ENCODE results near the gene CRYBA4. TPM values are rescaled to one million over a fixed set of nuclear protein-coding genes. Genes with fewer than 3 reads are reported as not detected.

CRYBA4 gene
- total RNA-seq, 2 donors from 2014 or later = not detected

DNA sequence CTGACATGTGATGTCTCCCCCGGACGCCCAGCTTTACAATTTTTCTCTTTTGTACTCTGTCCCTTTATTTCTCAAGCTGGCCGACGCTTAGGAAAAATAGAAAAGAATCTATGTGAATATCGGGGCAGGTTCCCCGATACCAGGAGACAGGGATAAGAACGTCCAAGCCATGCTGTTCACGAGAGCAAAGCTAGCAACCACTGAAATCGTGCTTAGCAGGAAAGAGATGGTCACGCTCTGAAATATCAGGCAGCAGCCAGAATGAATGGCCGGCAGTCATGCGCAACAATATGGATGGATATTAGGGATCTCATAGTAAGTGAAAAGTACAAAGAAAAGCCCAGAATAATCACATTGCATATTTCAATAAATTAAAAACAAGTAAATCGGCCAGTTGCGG is 7.4 kb upstream of the CRYBA4 start:
- Mint-ChIP-seq H3K27ac (no peak overlapping the region), H3K36me3 (no peaks in the 10 kb centered on the region), H3K9me3 (no peaks in the 10 kb centered on the region)
- DNase-seq (ENCODE audit: low spot score in 2 of 2) (no peak), ATAC-seq (no peak)

DNA sequence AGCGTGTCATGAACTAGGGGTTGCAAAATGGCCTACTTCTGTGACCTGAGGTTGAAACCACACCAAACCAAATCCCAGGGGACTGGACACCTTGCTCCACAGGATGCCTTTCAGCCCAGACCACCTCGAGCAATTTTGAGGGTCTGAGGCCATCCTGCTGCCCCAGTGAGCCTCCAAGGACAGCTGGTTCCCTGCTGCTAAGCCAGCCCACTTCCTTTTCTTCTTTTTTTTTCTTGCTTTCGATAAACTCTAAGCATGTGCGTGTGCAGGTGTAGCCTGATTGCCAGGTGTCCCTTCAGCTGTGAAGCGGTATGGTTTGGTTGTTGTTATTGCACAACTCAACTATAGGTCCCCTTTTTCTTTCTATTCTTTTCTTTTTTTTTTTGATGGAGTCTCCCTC is 6.6 kb upstream of the CRYBA4 start:
- Mint-ChIP-seq H3K9me3 (no peaks in the 10 kb centered on the region), H3K27ac (no peak overlapping the region), H3K36me3 (no peaks in the 10 kb centered on the region)
- DNase-seq (ENCODE audit: low spot score in 2 of 2) = no peak
- ATAC-seq = no peak

DNA sequence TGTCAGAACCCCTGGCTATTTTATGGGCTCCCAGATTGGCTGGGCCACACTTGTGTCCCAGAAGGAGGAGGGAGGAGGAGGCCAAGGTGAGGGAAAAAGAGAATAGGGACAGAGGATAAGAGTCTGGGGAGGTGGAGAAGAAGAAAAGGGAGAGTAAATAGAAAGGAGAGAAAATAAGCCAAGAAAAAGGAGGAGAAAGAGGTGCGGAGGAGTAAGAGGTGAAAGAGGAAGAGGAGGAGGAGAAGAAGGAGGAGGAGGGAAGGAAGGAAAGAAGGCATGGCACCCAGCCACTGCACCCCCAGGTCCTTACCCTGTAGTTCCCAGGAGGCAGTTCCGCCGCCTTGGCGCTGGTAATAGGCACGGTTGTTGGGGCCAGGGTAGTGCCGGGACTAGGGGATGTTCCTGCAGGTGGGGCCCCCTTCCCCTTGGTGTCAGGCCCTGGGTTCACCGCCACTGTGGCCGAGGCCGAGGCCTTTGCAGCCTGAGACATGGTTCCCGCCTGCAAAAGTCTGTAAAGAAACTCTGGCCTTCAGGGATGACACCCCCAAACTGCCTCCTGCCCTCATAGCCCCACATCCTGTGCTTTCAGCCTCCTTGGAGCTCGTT is 5.8 kb upstream of the CRYBA4 start:
- Mint-ChIP-seq H3K9me3 (no peaks in the 10 kb centered on the region), H3K36me3 (no peaks in the 10 kb centered on the region), H3K27ac (no peak overlapping the region)
- ATAC-seq (no peak), DNase-seq (ENCODE audit: low spot score in 2 of 2) (no peak)

DNA sequence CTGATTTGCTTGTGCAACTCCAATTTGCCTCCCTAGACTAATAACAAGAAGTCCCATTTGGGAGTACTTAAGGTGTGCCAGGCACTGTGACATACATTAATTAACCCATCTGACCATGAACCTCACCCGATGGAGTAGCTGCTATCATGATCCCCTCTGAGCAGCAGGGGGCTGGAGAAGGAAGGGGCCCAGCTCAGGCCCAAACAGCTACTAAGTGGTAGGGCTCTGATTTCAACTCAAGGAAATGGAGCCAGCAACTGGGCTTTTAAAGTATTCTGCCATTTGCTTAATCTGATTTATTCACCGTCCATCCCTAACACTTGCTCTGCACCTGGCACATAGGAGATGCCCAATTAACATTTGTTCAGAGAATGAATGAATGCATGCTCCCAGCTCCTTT is 5.1 kb upstream of the CRYBA4 start:
- H3K27ac Mint-ChIP-seq = no peak overlapping the region
- ATAC-seq (no peak), DNase-seq (ENCODE audit: low spot score in 2 of 2) (no peak)
- no peaks in the 10 kb centered on the region for H3K9me3 Mint-ChIP-seq
- H3K36me3 Mint-ChIP-seq = no peaks in the 10 kb centered on the region

DNA sequence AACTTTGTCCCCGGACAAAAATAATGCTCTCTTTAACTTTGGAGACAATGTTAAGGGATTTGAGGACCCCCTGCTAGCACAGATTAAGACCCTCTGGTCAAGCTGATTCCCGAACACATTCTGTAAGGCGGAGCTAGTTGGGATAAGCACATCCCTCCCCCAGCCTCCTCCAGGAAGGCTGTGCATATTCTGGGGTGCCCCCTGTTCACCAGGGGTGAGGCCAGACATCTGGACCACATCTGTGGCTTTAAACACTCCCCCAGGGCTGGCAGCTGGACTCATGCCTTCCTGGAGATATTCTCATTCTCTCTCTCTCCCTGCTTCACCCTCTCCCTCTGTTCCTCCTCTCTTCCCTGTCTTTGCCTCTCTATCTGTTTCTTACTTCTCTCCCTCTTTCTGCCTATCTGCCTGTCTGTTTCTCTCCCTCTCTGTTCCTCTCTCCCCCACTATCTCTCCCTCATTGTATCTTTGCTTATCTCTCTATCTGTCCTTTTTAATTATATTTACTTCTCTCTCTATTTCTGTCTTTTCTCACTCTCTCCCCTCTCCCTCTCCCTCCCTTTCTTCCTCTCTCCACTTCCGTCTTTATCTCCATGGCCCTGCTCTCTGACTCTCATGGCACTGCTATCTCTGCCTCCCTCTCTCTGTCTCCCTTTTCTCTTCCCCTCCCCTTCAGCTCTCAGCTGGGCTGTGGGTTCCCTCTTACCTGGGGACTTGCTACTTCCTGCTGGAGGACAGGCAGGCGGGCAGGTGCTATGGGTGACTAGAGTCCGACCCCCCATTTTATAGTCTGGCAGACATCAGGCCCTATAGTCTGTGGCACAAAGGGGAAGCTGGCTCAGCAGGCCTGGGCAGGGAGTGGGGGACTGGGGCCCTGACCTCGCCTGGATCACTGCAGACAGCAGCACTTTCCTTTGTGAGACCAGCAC is 4.2 kb upstream of the CRYBA4 start, which contains the start of gene CRYBB1:
Gene CRYBB1 (minus strand): TSS at position 757 of the 929 bp plus-strand sequence. CDS start 1,708 bp downstream, outside the sequence.
- no peak for ATAC-seq
- H3K36me3 Mint-ChIP-seq = no peaks in the 10 kb centered on the region
- peak within 1 kb of the TSS in 1 of 2 donors; percentile 46 for H3K27ac Mint-ChIP-seq
- DNase-seq (ENCODE audit: low spot score in 2 of 2) = no peak
- H3K9me3 Mint-ChIP-seq = no peaks in the 10 kb centered on the region

DNA sequence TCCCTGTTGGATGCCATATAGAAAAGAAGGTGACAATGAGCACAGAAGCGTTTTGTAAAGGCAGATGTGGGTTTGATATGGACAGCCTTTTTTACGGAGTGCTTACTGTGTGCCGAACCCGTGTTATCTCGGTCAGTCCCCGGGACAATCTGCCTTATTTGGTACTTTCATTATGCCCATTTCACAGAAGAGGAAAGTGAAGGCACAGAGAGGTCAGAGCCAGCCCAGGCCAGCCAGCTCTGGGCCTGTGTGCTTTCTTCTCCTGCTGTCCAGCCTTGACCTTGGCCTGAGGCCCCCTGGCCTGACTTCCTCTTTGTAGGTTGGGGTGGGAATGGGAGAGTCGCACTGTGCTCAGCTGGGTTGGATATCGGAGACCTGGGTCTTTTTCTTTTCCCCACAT is 3.3 kb upstream of the CRYBA4 start:
- Mint-ChIP-seq H3K9me3 (no peaks in the 10 kb centered on the region), H3K27ac (no peak overlapping the region), H3K36me3 (no peaks in the 10 kb centered on the region)
- ATAC-seq (no peak), DNase-seq (ENCODE audit: low spot score in 2 of 2) (no peak)

DNA sequence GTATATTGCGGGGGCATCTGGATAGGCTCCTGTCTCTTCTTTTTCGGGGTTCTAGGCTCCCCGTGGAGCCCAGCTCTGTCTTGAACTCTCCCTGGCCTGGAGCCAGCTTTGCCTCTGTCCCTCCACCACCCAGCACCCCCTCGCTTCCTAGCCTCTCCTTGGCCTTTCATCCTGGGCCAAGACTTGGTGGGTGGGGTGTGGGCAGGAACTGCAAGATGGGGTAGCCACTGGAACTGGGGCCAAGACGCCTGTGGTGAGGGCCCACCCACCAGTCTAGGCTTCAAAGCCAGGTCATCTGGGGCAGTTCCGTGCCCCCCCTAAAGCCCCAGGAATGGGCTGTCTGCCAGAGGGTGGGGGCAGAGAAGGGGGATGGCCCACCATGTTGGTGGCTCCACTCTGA is 2.3 kb upstream of the CRYBA4 start:
- DNase-seq (ENCODE audit: low spot score in 2 of 2) (no peak), ATAC-seq (no peak)
- Mint-ChIP-seq H3K9me3 (peaks cover 6 to 8% of the 10 kb centered on the region in 2 donors), H3K36me3 (no peaks in the 10 kb centered on the region), H3K27ac (no peak overlapping the region)

DNA sequence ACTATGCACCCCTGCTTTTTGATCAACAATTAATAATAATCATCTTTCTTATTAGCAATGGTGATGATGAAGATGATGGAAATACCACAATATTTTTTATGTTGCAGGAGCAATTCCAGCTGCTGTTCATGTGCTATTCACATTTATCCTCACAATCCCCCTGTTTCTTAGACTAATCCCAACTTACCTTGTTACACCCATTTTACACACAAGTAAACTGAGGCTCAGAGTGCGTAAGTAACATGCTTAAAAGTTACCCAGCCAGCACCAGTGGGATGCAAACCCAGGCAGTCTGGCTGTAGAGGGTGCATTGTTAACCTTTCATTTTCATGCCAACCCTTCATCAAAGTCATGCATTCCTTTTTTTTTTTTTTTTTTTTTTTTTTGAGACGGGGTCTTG is 1.6 kb upstream of the CRYBA4 start:
- ATAC-seq (no peak), DNase-seq (ENCODE audit: low spot score in 2 of 2) (no peak)
- no peak overlapping the region for H3K27ac Mint-ChIP-seq
- H3K36me3 Mint-ChIP-seq = no peaks in the 10 kb centered on the region
- H3K9me3 Mint-ChIP-seq = peaks cover 6 to 8% of the 10 kb centered on the region in 2 donors

DNA sequence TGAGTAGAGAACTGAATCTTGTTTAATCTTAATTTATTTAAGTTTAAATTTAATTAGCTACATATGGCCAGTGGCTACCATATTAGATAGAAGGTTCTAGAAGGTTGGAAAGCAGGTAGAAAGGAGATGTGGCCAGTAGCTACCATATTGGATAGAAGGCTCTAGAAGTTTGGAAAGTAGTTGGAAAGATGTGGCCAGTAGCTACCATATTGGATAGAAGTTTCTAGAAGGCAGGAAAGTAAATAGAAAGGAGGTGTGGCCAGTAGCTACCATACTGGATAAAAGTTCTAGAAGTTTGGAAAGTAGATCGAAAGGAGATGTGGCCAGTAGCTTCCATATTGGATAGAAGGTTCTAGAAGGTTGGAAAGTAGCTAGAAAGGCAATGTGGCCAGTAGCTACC is 2.2 kb downstream of the CRYBA4 start:
- no peak for DNase-seq (ENCODE audit: low spot score in 2 of 2)
- no peaks in the 10 kb centered on the region for H3K36me3 Mint-ChIP-seq
- H3K9me3 Mint-ChIP-seq = peaks cover 8 to 9% of the 10 kb centered on the region in 2 donors
- peak overlapping the region in 1 of 2 donors; percentile 34 for H3K27ac Mint-ChIP-seq
- no peak for ATAC-seq

DNA sequence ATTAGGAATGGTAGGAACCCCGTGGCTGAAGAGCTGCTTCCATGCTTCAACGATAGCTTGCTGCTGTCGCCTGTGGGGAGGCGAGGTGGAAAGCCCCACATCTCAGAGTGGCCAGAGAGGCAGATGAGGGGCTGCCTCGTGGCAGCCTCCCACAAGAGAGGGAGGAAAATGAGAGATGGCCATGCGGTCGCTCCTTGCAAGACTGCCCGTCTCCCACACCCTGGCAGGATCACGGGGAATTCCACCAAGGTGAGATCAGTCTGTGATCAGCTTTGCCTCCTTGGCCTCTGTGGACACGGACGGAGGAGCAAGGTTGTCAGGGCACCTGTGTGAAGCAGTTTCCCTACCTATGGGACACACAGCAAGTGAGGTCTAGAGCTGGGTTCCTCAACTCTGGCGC is 3.0 kb downstream of the CRYBA4 start:
- ATAC-seq (no peak), DNase-seq (ENCODE audit: low spot score in 2 of 2) (no peak)
- Mint-ChIP-seq H3K36me3 (no peaks in the 10 kb centered on the region), H3K9me3 (peaks cover 8 to 9% of the 10 kb centered on the region in 2 donors), H3K27ac (peak overlapping the region in 1 of 2 donors; percentile 8)

DNA sequence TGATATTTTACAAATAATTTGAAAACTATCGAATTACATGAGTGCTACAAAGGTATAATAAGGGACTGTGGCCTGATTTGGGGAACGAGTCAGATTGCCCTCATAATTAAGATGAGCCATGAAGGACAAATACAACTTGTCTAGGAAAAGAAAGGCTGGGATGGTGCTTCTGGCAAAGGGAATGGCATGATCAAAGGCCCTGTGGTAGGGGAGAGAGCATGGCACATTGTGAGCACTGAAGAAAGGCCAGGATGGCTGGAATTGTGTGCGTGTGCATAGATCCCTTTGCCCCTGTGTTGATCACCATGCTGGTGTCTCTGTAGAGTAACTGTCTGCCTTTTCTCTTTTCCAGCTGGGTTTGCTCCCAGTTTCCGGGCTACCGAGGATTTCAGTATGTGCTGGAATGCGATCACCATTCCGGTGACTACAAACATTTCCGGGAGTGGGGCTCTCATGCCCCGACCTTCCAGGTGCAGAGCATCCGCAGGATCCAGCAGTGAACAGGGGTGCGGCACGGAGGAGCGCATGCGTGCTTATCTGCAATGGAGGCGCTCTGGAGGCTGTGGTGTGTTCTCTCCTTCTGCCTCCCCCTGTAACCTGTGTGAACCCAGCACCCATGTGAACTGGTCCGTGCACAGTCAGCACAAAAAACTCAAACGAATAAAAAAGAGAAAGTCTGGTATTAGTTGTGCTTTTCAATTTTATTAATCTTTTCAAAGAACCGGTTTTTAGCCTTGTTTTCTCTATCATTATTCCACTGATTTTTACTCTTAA is 8.4 kb downstream of the CRYBA4 start:
- no peak overlapping the region for H3K27ac Mint-ChIP-seq
- peaks cover 0 to 4% of the 10 kb centered on the region in 2 donors for H3K9me3 Mint-ChIP-seq

DNA sequence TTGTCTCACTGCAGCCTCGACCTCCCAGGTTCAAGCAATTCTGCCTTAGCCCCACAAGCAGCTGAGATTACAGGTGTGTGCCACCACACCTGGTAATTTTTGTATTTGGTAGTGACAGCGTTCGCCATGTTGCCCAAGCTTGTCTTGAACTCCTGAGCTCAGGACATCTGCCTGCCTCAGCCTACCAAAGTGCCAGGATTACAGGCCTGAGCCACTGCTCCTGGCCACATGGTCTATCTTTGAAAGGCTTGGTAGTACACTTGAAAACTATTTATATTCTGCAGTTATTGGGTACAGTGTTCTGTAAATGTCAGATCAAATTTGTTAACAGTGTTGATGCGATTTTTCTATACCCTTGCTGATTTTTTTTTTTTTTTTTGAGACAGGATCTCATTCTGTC is 9.5 kb downstream of the CRYBA4 start:
- DNase-seq (ENCODE audit: low spot score in 2 of 2) = no peak

More for the DNA sequence above, 8.4 kb downstream of the CRYBA4 start:
- H3K36me3 Mint-ChIP-seq = no peaks in the 10 kb centered on the region
- no peak for DNase-seq (ENCODE audit: low spot score in 2 of 2)
- no peak for ATAC-seq

DNA sequence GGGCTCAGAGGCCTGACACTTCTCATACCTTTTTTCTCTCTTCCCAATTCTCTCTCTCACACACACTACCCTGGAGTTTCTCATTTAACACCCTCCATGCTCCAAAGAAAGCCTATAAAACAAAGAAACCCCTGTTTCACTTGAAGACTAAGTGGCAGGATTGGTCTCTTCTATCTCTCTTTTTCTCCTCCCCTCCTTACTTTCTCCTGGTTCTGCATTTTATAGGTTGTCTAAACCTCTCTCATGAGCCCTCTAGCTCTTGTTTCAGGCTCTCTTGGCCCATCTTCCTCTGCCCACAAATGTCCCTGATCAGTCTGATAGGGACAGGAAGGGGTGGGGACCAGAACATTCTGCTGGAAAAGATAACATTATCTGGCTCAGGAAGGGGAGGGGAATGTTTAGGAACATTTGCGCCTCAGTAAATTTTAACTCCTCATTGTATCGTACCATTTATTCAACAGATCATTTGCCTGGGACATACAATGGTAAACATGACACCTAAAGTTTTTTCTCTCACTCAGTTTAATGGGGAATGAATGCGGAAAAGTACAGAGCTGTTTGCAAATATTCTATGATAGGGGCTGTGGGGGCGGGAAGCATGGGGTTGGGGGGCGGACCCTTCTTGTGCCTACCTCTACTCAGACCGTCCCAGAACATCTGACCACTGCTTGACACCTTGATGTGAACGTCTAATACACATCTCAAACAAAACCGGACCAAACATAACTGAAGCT is 10.8 kb downstream of the CRYBA4 start:
- Mint-ChIP-seq H3K27ac (peak overlapping the region in 1 of 2 donors; percentile 24), H3K9me3 (peaks cover 0 to 4% of the 10 kb centered on the region in 2 donors), H3K36me3 (no peaks in the 10 kb centered on the region)
- DNase-seq (ENCODE audit: low spot score in 2 of 2) (no peak), ATAC-seq (no peak)

More for the DNA sequence above, 9.5 kb downstream of the CRYBA4 start:
- H3K27ac Mint-ChIP-seq = no peak overlapping the region
- peaks cover 0 to 4% of the 10 kb centered on the region in 2 donors for H3K9me3 Mint-ChIP-seq
- ATAC-seq = no peak
- no peaks in the 10 kb centered on the region for H3K36me3 Mint-ChIP-seq

DNA sequence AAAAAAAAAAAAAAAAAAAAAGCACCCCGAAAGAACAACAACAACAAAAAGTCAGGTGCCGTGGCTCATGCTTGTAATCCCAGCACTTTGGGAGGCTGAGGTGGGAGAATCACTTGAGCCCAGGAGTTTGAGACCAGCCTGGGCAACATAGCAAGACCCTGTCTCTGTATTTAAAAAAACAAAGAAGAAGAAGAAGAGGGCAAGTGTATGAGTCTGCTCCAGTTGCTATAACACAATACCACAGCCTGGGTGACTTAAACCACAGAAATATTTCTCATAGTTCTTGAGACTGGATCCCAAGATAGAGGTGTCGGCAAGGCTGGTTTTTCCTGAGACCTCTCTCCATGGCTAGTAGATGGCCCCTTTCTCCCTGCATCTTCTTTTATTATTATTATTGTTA is 12.4 kb downstream of the CRYBA4 start:
- ATAC-seq = no peak
- no peaks in the 10 kb centered on the region for H3K9me3 Mint-ChIP-seq
- H3K36me3 Mint-ChIP-seq = no peaks in the 10 kb centered on the region
- no peak for DNase-seq (ENCODE audit: low spot score in 2 of 2)
- H3K27ac Mint-ChIP-seq = no peak overlapping the region

DNA sequence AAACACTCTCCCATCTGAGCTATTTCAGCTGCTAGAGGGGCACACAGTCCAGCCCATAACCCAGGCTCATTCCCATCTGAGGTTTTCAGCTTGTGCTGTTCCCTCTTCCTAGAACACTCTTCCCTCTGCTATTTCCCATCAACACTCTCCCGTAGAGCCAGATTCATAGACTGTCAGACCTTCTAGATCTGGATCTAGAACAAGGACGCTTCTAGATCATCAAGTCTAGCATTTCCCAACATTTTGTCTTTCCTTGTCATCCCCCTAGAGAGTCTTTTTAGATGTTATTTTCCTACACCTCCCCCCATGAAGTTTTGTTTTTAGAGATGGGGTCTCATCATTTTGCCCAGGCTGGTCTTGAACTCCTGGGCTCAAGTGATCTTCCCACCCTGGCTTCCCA is 13.4 kb downstream of the CRYBA4 start:
- Mint-ChIP-seq H3K27ac (no peak overlapping the region), H3K36me3 (no peaks in the 10 kb centered on the region), H3K9me3 (no peaks in the 10 kb centered on the region)
- ATAC-seq (no peak), DNase-seq (ENCODE audit: low spot score in 2 of 2) (no peak)

DNA sequence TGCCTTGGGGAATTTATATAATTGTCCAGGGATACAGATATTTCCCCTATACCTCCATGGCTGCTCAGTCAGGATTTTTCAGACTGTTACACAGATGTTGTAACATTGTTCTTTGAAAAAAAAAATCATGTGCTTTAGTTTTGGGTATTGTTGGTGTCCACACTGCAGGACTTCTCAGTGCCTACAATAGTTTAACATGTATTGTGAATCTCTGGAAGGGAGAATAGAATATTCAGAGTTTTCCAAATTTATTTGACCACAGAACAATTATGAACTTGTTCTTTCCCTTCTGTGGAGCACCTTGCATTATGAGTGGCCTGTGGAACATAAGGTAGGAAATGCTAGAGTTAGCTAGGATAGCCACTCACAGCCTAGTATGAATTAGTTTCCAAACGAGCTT is 14.5 kb downstream of the CRYBA4 start:
- Mint-ChIP-seq H3K9me3 (no peaks in the 10 kb centered on the region), H3K27ac (no peak overlapping the region), H3K36me3 (no peaks in the 10 kb centered on the region)
- ATAC-seq = no peak
- DNase-seq (ENCODE audit: low spot score in 2 of 2) = no peak
